ENCODE data around the gene CRBN. TPM values are rescaled to one million over a fixed set of nuclear protein-coding genes. Genes with fewer than 3 reads are reported as not detected.

Gene CRBN
- total RNA-seq, 2 experiments from 2014 or later, result 144 to 148 TPM

- ChIA-PET POLR2A (no interaction called here), CTCF (no interaction called here)
- Histone ChIP-seq H3K27me3 (ENCODE audit: control insufficient read depth in 1 of 2, insufficient read depth in 2 of 2, low read length in 2 of 2) (no peaks in the 10 kb centered on the region), H3K27ac (ENCODE audit: low read depth in 1 of 2, low read length in 2 of 2) (no peak overlapping the region), H3K4me3 (ENCODE audit: low read length) (no peak overlapping the region), H3K36me3 (ENCODE audit: insufficient read depth, low read length) (no peaks in the 10 kb centered on the region), H3K9me3 (ENCODE audit: control insufficient read depth in 1 of 2, insufficient read depth in 1 of 2, low read length in 2 of 2) (no peaks in the 10 kb centered on the region), H3K4me1 (ENCODE audit: insufficient read depth, low read length) (no peaks in the 10 kb centered on the region)
- intact Hi-C loops (cut with DNase I, micrococcal nuclease), result no loop called here
- DNase-seq, result no peak
- no peaks in the 10 kb centered on the region for H3K36me3 Mint-ChIP-seq (ENCODE audit: low read depth)
- ATAC-seq (ENCODE audit: poor library complexity), result no peak
- no peak overlapping the region for H3K4me3 Mint-ChIP-seq
- TF ChIP-seq, protein P1, sequence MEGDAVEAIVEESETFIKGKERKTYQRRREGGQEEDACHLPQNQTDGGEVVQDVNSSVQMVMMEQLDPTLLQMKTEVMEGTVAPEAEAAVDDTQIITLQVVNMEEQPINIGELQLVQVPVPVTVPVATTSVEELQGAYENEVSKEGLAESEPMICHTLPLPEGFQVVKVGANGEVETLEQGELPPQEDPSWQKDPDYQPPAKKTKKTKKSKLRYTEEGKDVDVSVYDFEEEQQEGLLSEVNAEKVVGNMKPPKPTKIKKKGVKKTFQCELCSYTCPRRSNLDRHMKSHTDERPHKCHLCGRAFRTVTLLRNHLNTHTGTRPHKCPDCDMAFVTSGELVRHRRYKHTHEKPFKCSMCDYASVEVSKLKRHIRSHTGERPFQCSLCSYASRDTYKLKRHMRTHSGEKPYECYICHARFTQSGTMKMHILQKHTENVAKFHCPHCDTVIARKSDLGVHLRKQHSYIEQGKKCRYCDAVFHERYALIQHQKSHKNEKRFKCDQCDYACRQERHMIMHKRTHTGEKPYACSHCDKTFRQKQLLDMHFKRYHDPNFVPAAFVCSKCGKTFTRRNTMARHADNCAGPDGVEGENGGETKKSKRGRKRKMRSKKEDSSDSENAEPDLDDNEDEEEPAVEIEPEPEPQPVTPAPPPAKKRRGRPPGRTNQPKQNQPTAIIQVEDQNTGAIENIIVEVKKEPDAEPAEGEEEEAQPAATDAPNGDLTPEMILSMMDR (IDR thresholded peaks at IDR 0.05), result no peak
- H3K9me3 Mint-ChIP-seq, result no peaks in the 10 kb centered on the region
- H3K4me1 Mint-ChIP-seq (ENCODE audit: low read depth), result no peaks in the 10 kb centered on the region
- no peak overlapping the region for H3K27ac Mint-ChIP-seq
- no peaks in the 10 kb centered on the region for H3K27me3 Mint-ChIP-seq
These were observed 29.6 kb upstream of the CRBN start for GRCh38 chr3:3209057-3209456.

DNA sequence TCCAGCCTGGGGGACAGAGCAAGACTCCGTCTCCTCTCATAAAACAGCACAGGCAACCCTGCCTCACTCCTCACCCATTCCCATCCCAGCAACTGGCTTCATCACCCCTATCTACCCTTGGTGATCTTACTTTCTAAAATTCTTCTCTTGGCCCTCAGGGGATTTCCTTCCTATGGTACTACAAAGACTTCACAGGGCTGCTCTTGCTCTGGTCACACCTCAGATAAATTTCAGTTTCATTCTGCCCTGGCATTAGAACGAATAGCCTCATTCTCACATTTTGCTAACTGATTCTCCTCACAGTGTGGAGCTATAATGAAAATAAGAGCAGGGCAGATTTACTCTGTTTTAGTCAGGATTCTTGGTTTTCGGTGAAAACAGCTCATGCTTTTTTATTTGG is 22.1 kb upstream of the CRBN start:
- POLR2A ChIA-PET, result interaction anchor here (0.8 to 2.0 kb wide), 3 partner anchors 10 to 27 kb away, joined by 3 to 8 read pairs (median 6); no protein-coding TSS in a partner anchor
- DNase-seq, result peak in 2 of 14 experiments; percentile 20 to 33
- Histone ChIP-seq H3K4me1 (ENCODE audit: insufficient read depth, low read length) (peaks cover 12% of the 10 kb centered on the region), H3K4me3 (ENCODE audit: low read length) (no peak overlapping the region), H3K27ac (ENCODE audit: low read depth in 1 of 2, low read length in 2 of 2) (no peak overlapping the region), H3K36me3 (ENCODE audit: insufficient read depth, low read length) (no peaks in the 10 kb centered on the region), H3K27me3 (ENCODE audit: control insufficient read depth in 1 of 2, insufficient read depth in 2 of 2, low read length in 2 of 2) (no peaks in the 10 kb centered on the region), H3K9me3 (ENCODE audit: control insufficient read depth in 1 of 2, insufficient read depth in 1 of 2, low read length in 2 of 2) (no peaks in the 10 kb centered on the region)
- H3K4me3 Mint-ChIP-seq, result no peak overlapping the region
- intact Hi-C loops (cut with DNase I, micrococcal nuclease), result loop anchor here (1.0 to 5.0 kb wide), 4 partner anchors 796 to 1091 kb away; no protein-coding TSS in a partner anchor
- no peak overlapping the region for H3K27ac Mint-ChIP-seq
- no peaks in the 10 kb centered on the region for H3K27me3 Mint-ChIP-seq
- no peaks in the 10 kb centered on the region for H3K9me3 Mint-ChIP-seq
- peaks cover 20% of the 10 kb centered on the region for H3K4me1 Mint-ChIP-seq (ENCODE audit: low read depth)
- CTCF ChIA-PET, result no interaction called here
- TF ChIP-seq, protein P1 (IDR thresholded peaks at IDR 0.05), result no peak
- no peaks in the 10 kb centered on the region for H3K36me3 Mint-ChIP-seq (ENCODE audit: low read depth)
- no peak for ATAC-seq (ENCODE audit: poor library complexity)

- H3K36me3 ChIP-seq (ENCODE audit: insufficient read depth, low read length), result no peaks in the 10 kb centered on the region
- Mint-ChIP-seq H3K27ac (no peak overlapping the region), H3K27me3 (no peaks in the 10 kb centered on the region), H3K36me3 (ENCODE audit: low read depth) (no peaks in the 10 kb centered on the region), H3K9me3 (no peaks in the 10 kb centered on the region), H3K4me3 (no peak overlapping the region), H3K4me1 (ENCODE audit: low read depth) (peaks cover 20% of the 10 kb centered on the region)
- no peak overlapping the region for H3K4me3 ChIP-seq (ENCODE audit: low read length)
- no peaks in the 10 kb centered on the region for H3K9me3 ChIP-seq (ENCODE audit: control insufficient read depth in 1 of 2, insufficient read depth in 1 of 2, low read length in 2 of 2)
- ChIA-PET CTCF (interaction anchor here (0.7 to 1.5 kb wide), 4 partner anchors 11 to 1090 kb away, joined by 3 to 4 read pairs (median 4); no protein-coding TSS in a partner anchor), POLR2A (interaction anchor here (0.6 to 2.0 kb wide), 8 partner anchors 9 to 1091 kb away, joined by 3 to 9 read pairs (median 4); partner anchors contain the start of gene CRBN)
- no peak overlapping the region for H3K27ac ChIP-seq (ENCODE audit: low read depth in 1 of 2, low read length in 2 of 2)
- intact Hi-C loops (cut with DNase I, micrococcal nuclease), result loop anchor here (1.0 to 5.0 kb wide), 5 partner anchors 797 to 1092 kb away; no protein-coding TSS in a partner anchor
- peaks cover 12% of the 10 kb centered on the region for H3K4me1 ChIP-seq (ENCODE audit: insufficient read depth, low read length)
- TF ChIP-seq, protein P1 (IDR thresholded peaks at IDR 0.05), result peak; percentile 87
- DNase-seq, result peak in 5 of 14 experiments; percentile 10 to 64 (median 44)
- ATAC-seq (ENCODE audit: poor library complexity), result no peak
- H3K27me3 ChIP-seq (ENCODE audit: control insufficient read depth in 1 of 2, insufficient read depth in 2 of 2, low read length in 2 of 2), result no peaks in the 10 kb centered on the region
These were observed 21.2 kb upstream of the CRBN start for GRCh38 chr3:3200632-3201212.
